GM21447 (cell line): Measurements from ENCODE around the gene SNAP25.

Experiments
- ATAC-seq: cut with Tn5 transposase; IDR thresholded peaks from one replicate; pipeline ENCODE4 v1.9.1; 2021; ENCODE audit not compliant: unreplicated experiment

The SNAP25 gene

DNA sequence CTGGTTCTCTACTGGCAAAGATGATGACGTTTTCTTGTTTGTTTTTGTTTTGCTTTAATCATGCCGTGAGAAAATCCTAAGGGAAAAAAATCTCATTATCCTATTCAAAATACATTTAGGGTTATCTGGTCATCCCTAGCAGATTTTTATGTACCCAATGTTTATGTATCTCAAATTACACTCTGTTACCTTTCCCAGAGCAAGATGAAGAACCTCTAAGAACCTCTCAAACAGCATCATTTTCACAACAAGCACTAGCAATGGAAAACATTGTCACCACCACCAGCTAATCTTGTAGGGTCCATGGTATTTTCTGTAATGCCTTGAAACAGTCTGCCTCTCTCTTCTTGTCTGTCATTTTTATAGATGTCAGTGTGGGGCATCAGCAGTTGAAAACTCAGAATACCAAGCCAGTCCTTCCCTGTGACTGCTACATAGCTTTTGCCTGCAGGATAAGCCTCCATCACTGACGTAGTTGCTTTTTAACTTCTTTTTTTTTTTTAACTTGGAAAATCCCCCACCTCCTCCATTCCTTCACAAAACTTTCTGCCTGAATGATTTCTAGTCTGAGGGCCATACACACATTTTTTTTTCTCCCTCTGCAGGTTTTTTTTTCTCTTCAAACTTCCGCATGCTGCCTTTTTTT is 2.4 kb upstream of the SNAP25 start:
- no peak for ATAC-seq

DNA sequence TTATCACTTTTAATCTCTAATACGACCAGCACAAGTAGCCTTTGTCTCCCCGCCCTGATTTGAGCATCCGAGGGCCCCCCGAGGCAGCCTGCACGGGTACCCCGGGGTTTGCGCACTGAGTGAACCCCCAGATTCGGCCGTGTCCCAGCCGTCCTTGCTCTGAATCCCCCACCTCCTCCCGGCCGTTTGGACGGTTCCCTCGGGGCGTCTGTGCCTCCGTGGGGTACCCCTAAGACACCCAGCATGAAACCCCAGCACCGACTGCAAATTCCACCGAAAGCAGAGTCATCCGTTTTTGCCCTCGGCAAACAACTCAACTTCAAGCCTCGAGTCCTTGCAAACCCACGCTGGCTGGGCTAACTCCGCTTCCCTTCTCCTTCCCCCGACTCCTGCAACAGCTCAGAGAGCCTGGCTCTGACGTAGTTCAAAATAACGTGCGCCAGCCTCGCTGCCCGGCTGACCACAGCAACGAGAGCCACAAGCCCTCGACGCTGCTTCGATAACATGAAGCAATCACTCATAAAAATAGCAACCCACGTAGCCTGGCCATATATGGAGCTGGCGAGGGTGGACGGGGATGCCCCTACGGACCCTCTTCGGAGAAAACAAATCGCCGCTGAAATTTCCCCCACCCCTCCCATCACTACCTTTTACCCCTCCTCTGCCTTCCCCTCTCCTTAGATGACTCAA is 764 bp upstream of the SNAP25 start:
- ATAC-seq = no peak

DNA sequence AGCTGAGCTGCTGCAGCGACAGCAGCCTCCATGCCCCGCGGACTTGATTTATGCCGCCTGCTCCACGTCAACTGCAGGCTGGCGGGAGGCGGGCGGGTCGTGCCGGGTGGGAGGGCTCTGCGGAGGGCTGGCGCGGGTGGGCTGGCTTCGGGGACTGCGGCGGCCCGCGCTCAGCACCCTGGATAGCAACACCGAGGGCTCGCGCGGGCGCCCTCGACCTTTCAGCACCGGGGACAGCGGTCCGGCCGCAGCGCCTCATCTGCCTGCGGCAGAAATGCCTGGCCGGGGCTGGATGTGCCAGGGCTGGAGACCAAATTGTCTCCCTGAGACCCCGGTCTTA is 792 bp downstream of the SNAP25 start:
- no peak for ATAC-seq

DNA sequence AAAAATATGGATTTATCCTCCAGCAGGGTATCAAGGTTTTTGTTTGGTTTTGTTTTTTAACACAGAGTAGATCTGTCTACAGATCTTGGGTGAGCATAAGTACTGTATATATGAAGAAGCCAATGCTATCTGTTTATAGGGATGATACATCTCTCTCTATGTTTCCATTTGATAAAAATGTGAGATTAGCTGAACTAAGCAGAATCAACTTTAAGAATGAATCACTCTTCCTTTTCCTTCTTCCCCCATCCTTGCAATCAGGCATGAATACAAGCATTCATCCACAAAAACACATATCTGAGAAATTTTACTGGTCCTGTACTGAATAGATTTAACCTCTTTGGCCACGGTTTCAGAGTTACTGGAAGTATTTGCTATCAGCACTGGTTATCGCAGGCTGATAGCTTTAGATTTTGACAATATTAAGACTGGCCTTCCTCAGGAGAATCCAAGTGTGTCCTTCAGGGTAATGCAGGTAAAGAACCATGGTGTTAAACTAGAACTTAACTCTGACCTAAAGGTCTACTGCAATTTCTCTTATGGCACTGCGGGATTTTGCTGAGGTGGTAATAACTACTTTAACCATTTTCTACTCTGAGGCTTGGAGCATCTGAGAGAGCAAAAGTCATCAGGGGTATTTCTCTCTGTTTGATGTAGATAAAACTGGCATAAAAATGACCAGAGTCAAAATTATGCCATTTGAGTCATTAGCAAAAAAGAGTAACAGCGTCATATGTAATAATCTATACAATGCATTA is 1.5 kb downstream of the SNAP25 start:
- ATAC-seq = no peak

DNA sequence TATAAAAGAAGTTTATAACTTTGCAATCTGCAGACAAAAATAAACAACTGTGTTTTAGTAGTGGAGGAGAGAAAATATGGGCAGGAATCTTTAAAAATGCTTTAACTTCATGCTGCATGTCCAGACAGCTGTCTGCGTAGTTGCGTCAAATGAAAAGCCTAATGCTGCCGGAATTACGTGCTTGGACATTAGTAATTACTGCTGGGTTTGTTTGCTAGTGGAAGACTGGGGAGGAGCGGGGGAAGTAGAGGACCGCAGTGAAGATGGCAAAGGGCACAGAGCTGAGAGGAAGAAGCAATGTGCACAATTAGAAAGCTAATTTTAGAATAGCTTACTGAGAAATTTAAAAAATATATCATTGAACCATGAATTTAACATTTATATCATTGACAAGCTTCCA is 2.4 kb downstream of the SNAP25 start:
- ATAC-seq = no peak

DNA sequence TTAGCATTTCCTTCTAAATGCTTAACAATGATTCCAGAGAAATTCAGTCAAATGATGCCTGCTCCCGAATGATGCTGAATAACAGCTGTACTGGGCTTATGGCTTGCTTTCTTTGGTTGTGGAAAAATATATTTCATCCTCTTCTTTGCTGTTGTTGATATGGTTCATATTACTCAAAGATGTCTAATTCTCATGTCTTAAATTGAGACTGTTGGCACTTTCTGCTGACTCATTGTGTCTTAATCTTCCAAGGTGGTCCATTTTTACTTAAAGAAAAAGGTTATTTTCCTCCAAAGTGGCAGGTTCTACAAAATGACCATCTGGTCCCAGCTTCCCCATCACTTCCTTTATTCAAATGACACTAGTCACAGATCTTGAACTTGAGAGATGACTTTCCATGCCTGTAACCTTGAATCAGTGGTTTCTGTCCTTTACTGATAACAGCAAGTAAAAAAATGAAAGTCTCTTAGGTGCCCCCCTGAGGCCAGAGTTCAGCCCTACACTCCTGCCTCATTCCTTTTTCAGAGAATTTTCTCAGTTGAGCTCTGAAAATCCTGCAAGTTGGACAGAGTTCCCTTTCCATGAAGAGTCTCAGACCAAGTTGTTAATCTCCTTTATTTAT is 6.9 kb downstream of the SNAP25 start:
- ATAC-seq = no peak

DNA sequence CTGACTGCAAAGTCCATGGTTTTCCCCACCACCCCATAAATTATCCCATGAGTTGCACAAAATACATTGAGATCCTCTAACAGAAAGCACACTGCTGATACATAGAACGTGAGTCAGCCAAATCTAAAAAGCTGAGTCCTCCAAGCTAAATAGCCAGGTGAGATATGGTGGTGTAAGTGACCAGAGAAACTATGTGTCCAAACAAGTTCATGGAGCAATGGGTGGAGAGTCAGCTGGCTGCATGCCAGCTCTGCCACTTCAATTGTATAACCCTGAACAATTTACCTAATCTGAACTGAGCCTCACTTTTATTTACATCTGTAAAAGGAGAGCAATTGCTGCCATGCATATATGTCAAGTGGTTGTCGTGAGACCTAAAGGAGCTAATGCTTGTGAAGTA is 9.7 kb downstream of the SNAP25 start:
- no peak for ATAC-seq

DNA sequence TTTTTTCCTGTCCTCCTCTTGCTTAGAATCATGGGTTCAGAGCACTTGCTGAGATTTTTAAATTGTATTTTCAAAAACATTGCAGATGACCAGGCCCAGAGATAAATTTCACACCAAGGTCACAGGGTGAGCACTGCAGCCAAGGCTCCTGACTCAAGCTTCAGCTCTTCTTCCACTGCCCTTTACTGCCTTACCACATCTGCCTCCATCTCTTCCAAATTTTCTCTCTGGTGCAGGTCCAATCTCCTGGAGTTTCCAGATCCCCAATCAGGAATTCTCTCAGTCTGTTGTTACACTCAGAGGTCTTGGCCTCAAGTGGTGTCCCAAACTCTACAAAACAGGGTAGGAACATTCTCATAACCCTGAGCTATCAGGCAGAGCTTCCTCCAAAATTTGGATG is 12.7 kb downstream of the SNAP25 start:
- no peak for ATAC-seq

DNA sequence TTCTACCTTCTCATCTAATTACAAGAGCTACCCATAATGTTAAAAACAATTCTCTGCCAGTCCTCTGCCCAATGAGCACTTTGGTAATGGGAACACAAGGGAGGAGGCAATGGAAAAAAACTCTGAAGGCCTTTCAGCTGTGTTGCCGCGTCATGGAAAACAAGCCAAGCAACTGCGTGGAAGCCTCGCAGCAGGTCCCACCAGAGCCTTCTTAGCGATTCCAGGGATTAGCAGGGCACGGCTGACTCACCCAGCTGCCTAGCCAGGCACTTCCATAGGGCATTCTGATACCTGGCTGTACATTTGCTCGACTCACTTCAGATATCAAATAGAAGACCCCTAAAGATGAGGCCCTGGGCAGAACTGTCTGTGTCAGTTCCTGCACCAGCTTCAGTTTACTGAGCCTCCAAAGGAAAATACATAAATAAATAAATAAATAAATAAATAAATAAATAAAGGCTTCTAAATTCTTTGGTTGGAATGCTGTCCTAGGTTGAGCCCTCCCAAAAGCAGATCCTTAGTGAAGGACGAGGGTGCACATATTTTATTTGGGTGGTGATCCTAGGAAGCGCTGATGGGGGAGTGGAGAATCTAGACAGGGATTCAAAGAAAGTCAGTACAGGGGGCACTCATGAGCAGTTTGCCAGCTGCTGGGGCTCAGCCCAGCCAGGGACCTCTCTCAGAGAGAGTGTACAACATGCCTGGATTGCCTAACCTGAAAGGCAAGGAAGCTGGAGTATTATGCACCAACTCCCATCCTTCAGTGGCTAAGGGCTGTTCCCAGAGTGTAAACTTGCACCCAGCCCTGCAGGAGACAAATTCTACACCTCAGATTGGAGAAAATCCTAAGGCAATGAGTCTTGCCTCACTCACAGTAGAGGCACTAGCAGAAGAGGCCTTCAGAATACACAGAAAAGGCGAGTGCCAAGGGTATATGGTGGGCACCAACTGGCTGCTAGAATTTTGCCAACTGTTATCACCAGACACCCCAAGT is 18.2 kb downstream of the SNAP25 start:
- no peak for ATAC-seq

DNA sequence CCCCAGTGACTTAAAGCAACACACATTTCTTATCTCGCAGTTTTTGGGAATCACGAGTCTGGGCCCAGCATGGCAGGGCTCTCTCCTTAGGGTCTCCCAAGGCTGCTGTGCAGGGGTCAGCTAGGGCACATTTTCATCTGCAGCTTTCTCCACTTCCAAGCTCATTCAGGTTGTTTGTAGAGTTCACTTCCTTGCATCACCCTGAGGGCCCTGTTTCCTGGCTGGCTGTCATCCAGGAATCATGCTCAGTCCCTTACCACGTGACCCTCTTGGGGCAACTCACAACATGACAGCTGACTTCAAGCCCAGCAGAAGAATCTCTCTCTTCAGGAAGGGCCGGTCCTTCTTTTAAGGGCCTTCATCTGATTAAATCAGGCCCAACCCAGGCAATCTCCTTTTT is 21.3 kb downstream of the SNAP25 start:
- ATAC-seq = no peak

DNA sequence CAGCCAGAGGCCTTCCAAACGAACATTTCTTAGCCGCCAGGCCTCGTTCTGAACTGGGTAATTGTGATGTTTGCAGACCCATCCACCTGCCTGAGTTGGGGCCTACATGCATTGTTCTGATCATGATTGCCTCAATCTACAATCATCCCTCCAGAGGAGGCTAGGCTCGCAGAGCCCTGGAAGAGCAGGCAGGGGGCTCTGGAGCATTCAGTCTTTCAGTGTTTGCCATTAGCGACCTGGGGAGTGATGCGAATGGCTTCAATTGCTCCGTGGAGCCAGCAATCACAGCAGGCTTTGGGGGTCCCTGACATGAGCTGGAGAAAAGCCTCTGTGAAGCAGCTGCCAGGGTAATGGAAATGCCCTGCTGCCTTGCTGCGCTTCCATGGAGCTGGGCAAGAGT is 22.0 kb downstream of the SNAP25 start:
- ATAC-seq = no peak

DNA sequence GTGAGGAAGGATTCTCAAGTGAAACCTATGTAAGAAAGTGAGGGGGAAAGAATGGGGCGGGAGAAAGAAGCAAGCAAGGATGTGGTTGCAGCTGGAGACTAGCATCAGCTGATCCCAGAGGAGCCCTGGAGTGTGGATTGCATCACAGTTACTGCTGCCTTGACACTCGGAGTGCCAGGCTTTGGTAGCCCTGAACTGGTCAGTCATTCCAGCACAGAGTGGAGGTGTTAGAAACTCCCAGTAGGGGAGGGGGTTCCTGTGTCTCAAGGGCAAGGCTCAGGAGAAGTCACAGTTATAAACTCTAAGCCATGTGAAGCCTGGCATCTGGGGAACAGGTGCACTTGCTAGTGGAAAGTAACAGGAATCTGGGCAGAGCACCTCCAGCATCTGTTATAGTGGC is 23.5 kb downstream of the SNAP25 start:
- ATAC-seq = no peak

DNA sequence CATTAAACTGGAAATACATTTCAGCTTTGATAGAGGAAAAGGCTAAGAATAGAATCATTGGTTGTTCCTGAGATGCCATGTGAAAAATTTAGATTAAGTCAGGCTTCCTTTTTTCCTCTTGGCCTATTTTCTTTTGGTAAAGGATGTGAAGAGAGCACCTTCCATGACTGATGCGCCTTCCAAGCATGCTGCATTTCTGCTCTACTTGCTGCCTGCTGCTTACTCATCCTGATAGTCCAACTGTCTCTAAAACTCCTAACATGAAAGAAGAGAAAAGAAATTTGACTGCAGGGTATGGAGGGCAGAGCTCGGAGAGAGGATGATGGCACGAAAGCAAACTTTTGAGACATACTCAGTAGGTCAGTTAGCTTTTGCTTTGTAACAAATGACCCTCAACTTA is 28.8 kb downstream of the SNAP25 start:
- ATAC-seq = no peak

DNA sequence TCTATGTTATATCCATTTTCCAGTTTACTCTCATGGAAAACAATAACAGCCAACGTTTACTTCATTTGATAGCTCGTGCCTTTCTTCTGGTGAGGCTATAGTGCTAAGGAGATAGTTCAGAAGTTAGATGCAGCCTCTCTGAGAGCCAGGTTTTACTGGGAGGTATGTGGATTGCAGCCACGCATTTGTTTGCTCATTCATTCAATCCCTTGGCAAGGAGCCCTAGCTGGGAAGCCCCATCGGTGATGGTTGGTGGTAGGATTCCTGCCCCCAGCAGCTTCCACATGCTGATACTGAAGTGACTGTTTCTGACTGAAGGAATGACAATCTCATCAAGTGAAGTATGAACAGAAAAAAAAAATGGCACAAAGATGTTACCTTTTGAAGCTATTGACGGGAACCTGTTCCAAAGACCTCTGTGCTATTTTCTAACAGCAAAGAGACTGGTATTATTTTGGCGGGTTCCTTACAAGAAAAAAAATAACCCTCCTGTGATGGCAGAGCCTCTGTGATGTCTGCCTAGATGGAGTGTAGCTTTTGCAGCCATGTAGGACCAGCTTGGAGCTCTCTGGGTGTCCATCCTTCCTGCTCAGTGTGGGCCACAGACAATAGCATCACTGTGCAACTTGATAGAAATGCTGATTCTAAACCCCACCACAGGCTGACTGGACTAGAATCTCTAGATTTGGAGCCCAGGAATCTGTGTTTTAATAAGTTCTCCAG is 30.6 kb downstream of the SNAP25 start:
- ATAC-seq = no peak

DNA sequence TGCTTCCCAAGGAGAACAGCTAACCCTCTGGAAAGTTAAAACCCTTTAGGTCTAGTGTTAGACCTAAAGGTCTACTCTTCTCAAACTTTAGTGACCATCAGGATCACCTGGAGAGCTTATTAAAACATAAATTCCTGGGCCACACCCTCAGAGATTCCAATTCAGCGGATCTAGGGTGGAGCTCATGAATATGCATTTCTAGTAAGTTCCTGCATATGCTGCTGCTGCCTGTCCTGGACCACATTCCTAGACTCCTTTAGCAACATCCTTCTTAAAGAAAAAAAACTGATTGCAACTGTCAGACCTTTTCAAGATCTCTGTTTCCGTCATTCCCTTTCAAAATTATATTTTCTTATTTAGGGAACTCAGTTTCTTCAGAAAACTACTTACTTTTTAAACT is 31.2 kb downstream of the SNAP25 start:
- no peak for ATAC-seq

DNA sequence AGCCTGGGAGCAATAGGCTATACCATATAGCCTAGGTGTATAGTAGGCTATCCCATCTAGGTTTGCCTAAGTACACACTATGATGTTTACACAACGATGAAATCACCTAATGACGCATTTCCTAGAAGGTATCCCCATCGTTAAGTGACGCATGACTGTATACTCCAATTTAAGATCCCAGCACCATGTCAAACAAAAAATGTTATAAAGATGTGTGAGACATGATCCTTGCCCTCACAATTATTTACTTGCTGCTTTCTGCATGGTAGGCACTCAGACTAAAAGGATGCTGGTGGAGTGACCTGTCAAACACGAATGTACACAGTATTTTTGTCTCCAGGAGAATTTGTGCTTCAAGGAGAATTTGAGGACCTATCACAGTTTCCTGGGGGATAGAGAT is 32.3 kb downstream of the SNAP25 start:
- no peak for ATAC-seq

DNA sequence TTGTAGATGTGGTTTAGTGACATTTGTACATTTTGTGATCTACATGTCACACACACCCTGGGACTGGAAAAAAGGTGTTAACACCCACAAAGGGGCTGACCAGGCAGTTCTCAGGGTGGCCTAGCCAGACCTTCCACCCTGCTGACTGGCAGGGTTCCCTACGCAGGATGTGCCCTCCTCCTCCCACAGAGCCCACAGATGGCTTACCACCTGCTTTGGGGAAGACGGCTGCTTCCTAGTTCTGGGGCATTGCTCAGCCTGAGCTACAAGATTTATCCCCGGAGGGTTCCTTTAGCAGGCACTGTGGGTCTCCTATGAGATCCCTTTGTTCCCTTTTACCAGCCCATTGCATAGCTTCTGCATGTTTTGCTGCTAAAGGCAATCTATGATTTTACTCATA is 35.1 kb downstream of the SNAP25 start:
- ATAC-seq = no peak

DNA sequence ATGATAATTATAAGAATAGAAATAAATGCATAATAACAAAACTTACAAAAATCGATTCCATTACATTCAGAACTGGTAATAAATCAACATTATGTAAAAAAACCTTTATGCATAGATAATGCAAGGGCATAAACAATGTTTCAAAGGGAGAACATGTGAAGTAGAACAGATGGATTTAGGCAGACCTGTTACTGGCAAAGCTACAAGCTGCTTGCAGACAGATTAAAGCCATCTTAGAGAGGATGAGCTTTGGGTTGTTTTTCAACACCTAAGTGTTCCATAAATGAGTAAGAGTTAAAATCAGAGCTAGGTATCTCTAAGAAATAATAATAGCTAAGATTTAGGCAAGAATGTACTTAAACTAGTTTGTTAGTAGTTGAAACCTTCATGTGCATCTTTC is 37.2 kb downstream of the SNAP25 start:
- ATAC-seq = no peak

DNA sequence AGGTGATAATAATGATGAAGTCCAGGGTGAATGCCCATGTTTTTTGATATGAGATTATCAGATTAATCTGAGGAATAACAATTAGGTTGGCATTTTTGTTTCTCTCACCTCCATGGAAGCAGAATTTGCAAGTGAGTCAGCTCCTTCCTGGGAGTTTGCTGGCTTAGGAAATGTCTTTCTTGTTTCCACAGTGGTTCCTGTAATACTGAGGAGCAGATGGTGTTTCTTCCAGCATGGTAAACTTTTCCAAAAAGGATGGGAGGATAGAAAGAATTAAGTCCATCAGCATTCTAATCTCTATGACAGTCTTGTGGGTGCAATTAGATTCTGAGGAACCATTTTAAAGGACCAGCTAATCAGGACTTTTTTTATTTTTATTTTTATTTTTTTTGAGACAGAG is 40.5 kb downstream of the SNAP25 start:
- ATAC-seq = no peak

DNA sequence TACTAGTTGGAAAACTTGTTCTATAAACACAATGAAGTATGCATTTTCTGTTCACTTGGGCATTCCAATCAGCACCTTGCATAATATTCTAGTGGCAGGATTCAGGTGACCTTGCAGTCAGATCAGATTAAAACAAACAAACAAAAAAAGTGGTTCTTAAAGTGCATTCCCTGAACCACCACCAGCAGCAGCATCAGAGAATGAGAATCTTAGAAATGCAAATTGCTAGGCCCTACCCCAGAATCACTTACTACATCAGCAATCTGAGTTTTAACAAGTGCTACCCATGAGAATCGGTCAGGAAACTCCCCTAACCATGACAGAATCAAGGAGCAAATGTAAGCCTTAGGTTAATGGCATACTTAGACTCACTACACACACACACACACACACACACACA is 41.7 kb downstream of the SNAP25 start:
- no peak for ATAC-seq
